GM12801 (cell line): ENCODE data around the gene IL6R.

ENCODE experiments used
- CTCF ChIP-seq: IDR thresholded peaks from one replicate; pipeline ENCODE4 v1.5.1; 2011; ENCODE audit warnings: control low read depth; ENCODE audit not compliant: insufficient read length; ENCODE audit errors: extremely low read depth

Gene IL6R

DNA sequence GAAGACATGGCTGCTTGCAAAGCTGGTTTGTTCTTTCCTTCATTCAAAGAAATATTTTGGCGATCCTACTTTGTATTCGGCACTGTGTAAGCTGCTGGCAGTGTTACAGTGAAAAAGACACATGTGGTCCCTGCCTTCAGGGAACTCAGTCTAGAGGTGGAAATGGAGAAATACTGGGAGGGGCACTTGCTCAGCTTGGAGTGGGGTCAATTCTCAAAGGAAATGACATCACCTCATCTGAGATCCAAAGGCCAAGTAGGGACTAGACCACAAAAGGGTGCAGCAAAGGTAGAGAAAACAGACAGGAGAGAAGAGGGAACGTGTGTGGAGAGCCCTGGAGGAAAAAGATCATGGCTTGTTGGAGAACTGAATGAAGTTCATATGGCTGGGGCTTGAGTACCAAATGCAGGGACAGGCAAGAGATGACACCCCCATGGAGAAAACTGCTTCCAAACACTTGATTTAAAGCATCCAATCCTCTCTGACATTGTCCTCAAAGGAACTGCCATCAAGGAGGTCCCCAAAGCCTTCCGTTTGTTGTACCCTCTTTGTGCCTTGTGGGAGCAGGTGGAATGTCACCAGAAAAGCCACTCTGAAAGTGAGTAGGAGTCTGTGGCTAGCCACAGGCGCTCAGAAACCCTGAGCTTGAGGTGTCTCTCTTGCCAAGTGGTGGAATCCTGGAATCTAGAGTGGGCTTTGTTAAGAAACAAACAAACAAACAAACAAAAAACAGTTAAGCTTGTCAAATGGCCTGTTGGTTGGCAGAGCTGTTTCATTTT, 48.6 kb downstream of the IL6R start:
- TF ChIP-seq CTCF, result no peak

- TF ChIP-seq CTCF, result no peak
Measured at GRCh38 chr1:154454386-154455120, 49.4 kb downstream of the IL6R start.

GRCh38 chr1:154456631-154457030, 51.5 kb downstream of the IL6R start:
- no peak for TF ChIP-seq CTCF

DNA sequence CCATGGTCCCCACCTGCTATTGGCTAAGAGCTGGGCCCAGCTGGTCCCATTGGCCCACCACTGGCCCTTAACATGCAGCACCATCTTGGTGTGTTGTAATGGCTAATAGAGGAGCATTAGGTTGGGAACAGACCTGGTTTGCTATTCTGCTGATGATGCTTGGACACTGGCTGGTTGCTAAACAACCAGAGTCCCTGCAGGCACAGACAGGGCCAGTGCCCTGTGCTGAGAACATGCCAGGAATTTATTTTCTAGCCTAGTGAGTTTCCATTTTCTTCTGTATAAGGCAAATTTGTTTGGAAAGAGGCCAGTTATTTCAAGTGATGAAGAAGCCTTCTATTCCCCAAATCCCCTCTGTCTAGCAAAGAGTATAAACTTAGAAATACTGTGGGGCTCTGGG, 53.9 kb downstream of the IL6R start:
- no peak for TF ChIP-seq CTCF

- no peak for TF ChIP-seq CTCF
Measured at GRCh38 chr1:154460695-154461260, 55.6 kb downstream of the IL6R start.

- no peak for TF ChIP-seq CTCF
Measured at GRCh38 chr1:154463512-154463990, 58.4 kb downstream of the IL6R start.

GRCh38 chr1:154465621-154466195, 60.6 kb downstream of the IL6R start:
- no peak for TF ChIP-seq CTCF
